DND-41 (cell line): ENCODE measurements around the gene RASL10B.

Experiments used
- CTCF ChIP-seq: IDR thresholded peaks from 2 replicates; pipeline ENCODE4 v1.5.1; 2012; ENCODE audit warnings: borderline replicate concordance, low read length, moderate library complexity, mild to moderate bottlenecking; ENCODE audit not compliant: poor library complexity, severe bottlenecking; ENCODE audit errors: extremely low read depth
- EZH2 ChIP-seq: IDR thresholded peaks from 3 replicates; pipeline ENCODE4 v1.6.1; 2012; ENCODE audit warnings: borderline replicate concordance, low read depth, mild to moderate bottlenecking, moderate library complexity, low read length, inconsistent platforms; ENCODE audit not compliant: severe bottlenecking

GRCh38 chr17:35775583-35775982 is 44.1 kb downstream of the RASL10B start:
- TF ChIP-seq CTCF (no peak), EZH2 (no peak)
